Measurements from ENCODE around the gene SYNC.
"Not testable (repeated sequence)": the region's sequence is repeated elsewhere in the genome, so short reads cannot be mapped to it uniquely, and the experiment has no call there.

The SYNC gene

DNA sequence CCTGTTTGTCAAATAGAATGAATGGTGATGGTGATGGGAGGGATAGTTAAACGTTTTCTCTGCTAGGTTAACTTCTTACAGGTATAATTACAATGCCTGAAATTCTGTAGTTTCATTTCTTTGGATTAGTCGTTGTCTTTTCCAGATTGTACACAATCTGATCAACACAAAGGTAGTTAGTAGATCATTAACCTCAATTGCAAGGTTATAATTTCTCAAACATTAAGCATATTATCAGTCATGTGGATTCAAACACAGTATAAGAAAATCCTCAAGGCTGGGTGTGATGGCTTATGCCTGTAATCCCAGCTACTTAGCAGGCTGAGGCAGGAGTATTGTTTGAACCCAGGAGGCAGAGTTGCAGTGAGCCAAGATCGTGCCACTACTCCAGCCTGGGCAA lies 20.6 kb downstream of the SYNC start:
- TF ChIP-seq, protein P1, sequence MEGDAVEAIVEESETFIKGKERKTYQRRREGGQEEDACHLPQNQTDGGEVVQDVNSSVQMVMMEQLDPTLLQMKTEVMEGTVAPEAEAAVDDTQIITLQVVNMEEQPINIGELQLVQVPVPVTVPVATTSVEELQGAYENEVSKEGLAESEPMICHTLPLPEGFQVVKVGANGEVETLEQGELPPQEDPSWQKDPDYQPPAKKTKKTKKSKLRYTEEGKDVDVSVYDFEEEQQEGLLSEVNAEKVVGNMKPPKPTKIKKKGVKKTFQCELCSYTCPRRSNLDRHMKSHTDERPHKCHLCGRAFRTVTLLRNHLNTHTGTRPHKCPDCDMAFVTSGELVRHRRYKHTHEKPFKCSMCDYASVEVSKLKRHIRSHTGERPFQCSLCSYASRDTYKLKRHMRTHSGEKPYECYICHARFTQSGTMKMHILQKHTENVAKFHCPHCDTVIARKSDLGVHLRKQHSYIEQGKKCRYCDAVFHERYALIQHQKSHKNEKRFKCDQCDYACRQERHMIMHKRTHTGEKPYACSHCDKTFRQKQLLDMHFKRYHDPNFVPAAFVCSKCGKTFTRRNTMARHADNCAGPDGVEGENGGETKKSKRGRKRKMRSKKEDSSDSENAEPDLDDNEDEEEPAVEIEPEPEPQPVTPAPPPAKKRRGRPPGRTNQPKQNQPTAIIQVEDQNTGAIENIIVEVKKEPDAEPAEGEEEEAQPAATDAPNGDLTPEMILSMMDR (IDR thresholded peaks at IDR 0.05; ENCODE audit: extremely low read depth, insufficient read depth, missing control alignments): no peak
- in situ Hi-C loops (cut with MboI; ENCODE audit: low pct_unique_long_range_greater_than_20kb, low sequenced_read_pairs, unreplicated experiment): no loop called here
- no peak for DNase-seq (ENCODE audit: low spot score)

DNA sequence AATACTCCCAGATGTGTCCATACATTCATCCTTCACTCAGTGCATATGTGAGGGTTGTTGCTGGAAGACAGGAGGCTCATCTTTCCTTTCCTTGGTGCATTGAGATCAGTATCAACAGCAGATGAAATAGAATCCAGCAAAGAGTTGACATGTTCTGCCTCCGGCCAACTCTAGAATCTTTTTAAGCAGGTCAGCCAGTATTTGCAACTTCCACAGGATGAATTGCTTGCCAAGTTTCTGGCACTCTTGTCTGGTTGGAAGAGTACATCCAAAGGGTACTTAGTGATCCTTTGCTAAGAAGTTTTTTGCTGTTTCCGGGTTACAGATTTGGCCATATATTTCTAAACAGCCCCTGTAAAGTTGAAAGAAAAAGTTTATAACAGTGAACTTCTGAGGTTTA lies 21.1 kb downstream of the SYNC start:
- DNase-seq (ENCODE audit: low spot score): no peak
- in situ Hi-C loops (cut with MboI; ENCODE audit: low pct_unique_long_range_greater_than_20kb, low sequenced_read_pairs, unreplicated experiment): no loop called here
- TF ChIP-seq, protein P1 (IDR thresholded peaks at IDR 0.05; ENCODE audit: extremely low read depth, insufficient read depth, missing control alignments): no peak

DNA sequence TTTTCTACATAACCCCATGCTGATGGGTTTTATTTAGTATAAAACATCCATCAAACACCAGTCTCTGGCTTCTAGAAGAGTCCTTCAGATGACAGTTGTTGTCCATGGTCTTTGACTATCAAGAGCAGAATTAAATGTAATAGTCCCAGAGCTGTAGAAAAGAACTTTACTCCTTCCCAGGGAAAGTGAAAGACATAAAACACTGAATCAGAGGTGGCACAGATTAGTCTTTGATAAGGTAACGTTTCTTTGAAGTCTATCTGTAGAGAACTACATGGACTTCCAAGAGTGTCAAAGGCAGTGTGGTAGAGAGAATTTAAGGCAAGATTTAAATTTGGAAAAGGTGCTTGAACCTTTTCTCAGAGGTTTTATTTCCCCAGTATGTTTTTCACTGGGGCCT lies 21.9 kb downstream of the SYNC start:
- TF ChIP-seq, protein P1 (IDR thresholded peaks at IDR 0.05; ENCODE audit: extremely low read depth, insufficient read depth, missing control alignments): no peak
- in situ Hi-C loops (cut with MboI; ENCODE audit: low pct_unique_long_range_greater_than_20kb, low sequenced_read_pairs, unreplicated experiment): no loop called here

GRCh38 chr1:32679993-32680392 lies 22.6 kb downstream of the SYNC start:
- in situ Hi-C loops (cut with MboI; ENCODE audit: low pct_unique_long_range_greater_than_20kb, low sequenced_read_pairs, unreplicated experiment); DNase-seq (ENCODE audit: low spot score): not testable (repeated sequence)

More for the DNA sequence above, 21.9 kb downstream of the SYNC start:
- no peak for DNase-seq (ENCODE audit: low spot score)

- no peak for DNase-seq (ENCODE audit: low spot score)
- TF ChIP-seq, protein P1 (IDR thresholded peaks at IDR 0.05; ENCODE audit: extremely low read depth, insufficient read depth, missing control alignments): no peak
- in situ Hi-C loops (cut with MboI; ENCODE audit: low pct_unique_long_range_greater_than_20kb, low sequenced_read_pairs, unreplicated experiment): no loop called here
Measured at GRCh38 chr1:32676945-32677344, 25.6 kb downstream of the SYNC start.

- DNase-seq (ENCODE audit: low spot score); in situ Hi-C loops (cut with MboI; ENCODE audit: low pct_unique_long_range_greater_than_20kb, low sequenced_read_pairs, unreplicated experiment): not testable (repeated sequence)
Measured at GRCh38 chr1:32668716-32669115, 33.9 kb downstream of the SYNC start.

DNA sequence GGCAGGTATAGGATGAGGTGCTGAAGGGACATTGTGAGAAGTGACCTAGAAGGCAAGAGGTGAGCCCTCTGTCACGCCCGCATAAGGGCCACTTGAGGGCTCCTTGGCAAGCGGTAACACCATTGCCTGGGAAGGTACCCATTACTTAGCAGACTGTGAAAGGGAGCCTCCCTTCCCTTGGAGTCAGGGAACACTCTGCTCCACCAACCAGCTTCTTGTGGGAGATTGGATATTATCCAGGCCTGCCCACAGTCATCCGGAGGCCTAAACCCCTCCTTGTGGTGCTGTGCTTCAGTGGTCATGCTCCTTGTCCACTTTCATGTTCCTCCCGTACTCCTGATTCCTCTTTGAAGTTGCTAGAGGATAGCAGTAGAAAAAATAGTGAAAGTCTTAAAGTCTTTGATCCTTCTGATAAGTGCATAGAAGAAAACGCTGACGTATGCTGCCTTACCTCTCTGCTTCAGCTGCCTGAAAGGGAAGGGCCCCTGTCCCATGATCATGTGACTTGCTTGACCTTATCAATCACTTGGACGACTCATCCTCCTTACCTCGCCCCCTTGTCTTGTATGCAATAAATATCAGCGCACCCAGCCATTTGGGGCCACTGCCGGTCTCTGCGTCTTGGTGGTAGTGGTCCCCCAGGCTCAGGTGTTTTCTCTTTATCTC lies 35.5 kb downstream of the SYNC start:
- no peak for DNase-seq (ENCODE audit: low spot score)
- TF ChIP-seq, protein P1 (IDR thresholded peaks at IDR 0.05; ENCODE audit: extremely low read depth, insufficient read depth, missing control alignments): no peak
- in situ Hi-C loops (cut with MboI; ENCODE audit: low pct_unique_long_range_greater_than_20kb, low sequenced_read_pairs, unreplicated experiment): no loop called here

GRCh38 chr1:32665915-32666314 lies 36.7 kb downstream of the SYNC start:
- no peak for DNase-seq (ENCODE audit: low spot score)
- in situ Hi-C loops (cut with MboI; ENCODE audit: low pct_unique_long_range_greater_than_20kb, low sequenced_read_pairs, unreplicated experiment): no loop called here
- TF ChIP-seq, protein P1 (IDR thresholded peaks at IDR 0.05; ENCODE audit: extremely low read depth, insufficient read depth, missing control alignments): no peak

Data from GM13977 (cell line).